Omental fat pad (tissue), 4 donors: Measurements from ENCODE around the gene LDHB. TPM values are rescaled to one million over a fixed set of nuclear protein-coding genes. Genes with fewer than 3 reads are reported as not detected.
"Not testable (repeated sequence)": the region's sequence is repeated elsewhere in the genome, so short reads cannot be mapped to it uniquely, and the experiment has no call there.

Experiments
- ATAC-seq: fragments of 150-250 bp; one replicate; pipeline ENCODE4 v1.9.1; 2016; ENCODE audit warnings: mild to moderate bottlenecking, moderate library complexity; ENCODE audit not compliant: low FRiP score
- DNase-seq: peaks from one replicate; pipeline ENCODE4 v3.0.0-alpha.2; 2019; ENCODE audit warnings: low spot score
- total RNA-seq, 4 donors: library from RNA; depleted of rRNA; stranded (reverse); fragments of >200 nt; gene quantifications; one replicate each; pipeline ENCODE4 v1.1.0, GENCODE V29; 2016
- TF ChIP-seq, protein P1 (sequence below), 3 donors: fragments of 450-650 bp; IDR thresholded peaks; one replicate each; pipeline ENCODE4 v1.5.1; 2016 to 2017; ENCODE audit warnings: antibody characterized with exemption in 3 of 3, mild to moderate bottlenecking in 3 of 3, moderate library complexity in 2 of 3

The LDHB gene
- total RNA-seq, 4 donors from 2014 or later: 259 to 578 (median 539) TPM

GRCh38 chr12:21662122-21662792 lies 4.6 kb upstream of the LDHB start:
- DNase-seq: no peak
- TF ChIP-seq, protein P1, sequence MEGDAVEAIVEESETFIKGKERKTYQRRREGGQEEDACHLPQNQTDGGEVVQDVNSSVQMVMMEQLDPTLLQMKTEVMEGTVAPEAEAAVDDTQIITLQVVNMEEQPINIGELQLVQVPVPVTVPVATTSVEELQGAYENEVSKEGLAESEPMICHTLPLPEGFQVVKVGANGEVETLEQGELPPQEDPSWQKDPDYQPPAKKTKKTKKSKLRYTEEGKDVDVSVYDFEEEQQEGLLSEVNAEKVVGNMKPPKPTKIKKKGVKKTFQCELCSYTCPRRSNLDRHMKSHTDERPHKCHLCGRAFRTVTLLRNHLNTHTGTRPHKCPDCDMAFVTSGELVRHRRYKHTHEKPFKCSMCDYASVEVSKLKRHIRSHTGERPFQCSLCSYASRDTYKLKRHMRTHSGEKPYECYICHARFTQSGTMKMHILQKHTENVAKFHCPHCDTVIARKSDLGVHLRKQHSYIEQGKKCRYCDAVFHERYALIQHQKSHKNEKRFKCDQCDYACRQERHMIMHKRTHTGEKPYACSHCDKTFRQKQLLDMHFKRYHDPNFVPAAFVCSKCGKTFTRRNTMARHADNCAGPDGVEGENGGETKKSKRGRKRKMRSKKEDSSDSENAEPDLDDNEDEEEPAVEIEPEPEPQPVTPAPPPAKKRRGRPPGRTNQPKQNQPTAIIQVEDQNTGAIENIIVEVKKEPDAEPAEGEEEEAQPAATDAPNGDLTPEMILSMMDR (IDR thresholded peaks at IDR 0.05): no peak
- ATAC-seq: no peak

- not testable (repeated sequence) for ATAC-seq, DNase-seq
These were observed 3.9 kb upstream of the LDHB start for GRCh38 chr12:21661396-21662093.

DNA sequence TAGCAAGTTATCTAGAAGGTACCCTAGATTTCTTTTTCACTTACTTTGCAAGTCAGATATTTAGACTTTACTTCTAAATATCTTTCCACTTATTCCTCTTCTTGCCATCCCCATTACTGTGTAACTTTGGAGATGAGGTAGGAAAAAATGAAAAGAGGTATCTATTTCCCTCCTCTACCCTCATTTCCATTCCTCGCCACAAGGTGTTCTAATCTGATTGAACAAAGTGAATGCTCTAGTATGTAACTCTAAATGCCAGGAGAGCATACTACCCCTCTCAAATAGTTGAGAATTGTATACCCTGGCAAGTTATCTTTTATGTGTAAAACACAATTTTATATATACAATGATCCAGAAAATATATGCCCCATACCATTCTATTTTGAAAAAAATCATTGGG lies 1.7 kb upstream of the LDHB start:
- TF ChIP-seq, protein P1 (IDR thresholded peaks at IDR 0.05): no peak
- no peak for DNase-seq
- no peak for ATAC-seq

DNA sequence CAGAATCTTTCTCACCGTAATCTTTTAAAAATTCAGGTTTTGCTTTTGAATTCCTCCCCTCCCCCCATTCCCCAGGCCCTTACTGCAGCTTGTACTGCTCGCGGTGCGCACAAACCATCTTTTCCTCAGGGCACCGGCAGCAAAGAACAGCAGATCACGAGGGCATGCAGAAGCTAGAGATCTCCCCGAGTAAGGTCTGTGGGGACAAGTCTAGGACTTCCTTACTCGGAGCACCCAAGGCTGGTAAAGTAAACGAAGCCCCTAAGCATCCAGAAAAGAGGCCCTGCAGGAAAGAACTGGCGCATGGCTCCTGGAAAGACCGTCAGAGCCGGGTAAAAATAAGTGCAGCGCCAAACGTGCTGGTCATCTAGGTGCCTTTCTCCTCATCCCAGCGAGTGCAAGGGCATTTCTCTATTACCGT lies 727 bp downstream of the LDHB start:
- TF ChIP-seq, protein P1 (IDR thresholded peaks at IDR 0.05): no peak
- DNase-seq: no peak
- ATAC-seq: peak; percentile 60

DNA sequence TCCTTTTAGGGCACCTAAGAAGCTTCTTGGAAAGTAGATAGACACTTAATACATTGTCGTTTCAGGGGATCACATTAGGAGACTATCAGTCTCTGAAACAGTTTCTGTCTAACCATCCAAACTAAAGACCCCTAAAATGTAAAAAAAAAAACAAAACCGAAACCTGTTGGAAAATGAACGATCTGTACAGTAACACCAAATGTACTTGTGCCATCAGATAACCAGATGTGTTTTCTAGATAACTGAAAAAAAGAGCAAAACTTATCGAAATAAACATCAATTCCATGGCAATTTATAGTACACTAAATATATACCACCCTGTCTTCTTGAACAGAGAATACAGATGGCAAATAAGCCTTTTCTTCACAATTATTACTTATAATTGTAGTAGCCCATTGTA lies 2.1 kb downstream of the LDHB start:
- no peak for ATAC-seq

GRCh38 chr12:21651821-21652220 lies 5.8 kb downstream of the LDHB start:
- ATAC-seq: no peak
- DNase-seq: no peak
- TF ChIP-seq, protein P1 (IDR thresholded peaks at IDR 0.05): no peak

More for the DNA sequence above, 2.1 kb downstream of the LDHB start:
- TF ChIP-seq, protein P1 (IDR thresholded peaks at IDR 0.05): no peak
- no peak for DNase-seq

DNA sequence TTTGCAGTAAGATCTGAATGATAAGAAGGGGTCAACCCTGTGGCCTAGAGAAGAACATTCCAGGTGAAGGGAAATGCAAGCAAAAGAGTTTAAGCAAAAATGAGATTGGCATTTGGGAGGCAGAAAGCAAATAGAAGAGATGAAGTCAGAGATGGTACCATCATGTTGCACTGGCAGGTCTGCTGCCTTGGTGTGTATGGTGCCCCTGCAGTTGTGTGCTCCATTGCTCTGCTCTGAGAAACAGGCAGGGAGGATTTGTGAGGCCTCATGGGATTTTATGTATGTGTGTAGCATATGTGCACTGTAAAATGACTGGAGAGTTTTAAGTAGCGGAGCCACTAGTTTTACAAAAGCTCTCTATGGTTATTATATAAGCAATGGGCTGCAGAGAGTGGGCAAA lies 6.6 kb downstream of the LDHB start:
- TF ChIP-seq, protein P1 (IDR thresholded peaks at IDR 0.05): no peak
- DNase-seq: no peak
- ATAC-seq: no peak
